Measurements from ENCODE around the gene CAPN3.

DNA sequence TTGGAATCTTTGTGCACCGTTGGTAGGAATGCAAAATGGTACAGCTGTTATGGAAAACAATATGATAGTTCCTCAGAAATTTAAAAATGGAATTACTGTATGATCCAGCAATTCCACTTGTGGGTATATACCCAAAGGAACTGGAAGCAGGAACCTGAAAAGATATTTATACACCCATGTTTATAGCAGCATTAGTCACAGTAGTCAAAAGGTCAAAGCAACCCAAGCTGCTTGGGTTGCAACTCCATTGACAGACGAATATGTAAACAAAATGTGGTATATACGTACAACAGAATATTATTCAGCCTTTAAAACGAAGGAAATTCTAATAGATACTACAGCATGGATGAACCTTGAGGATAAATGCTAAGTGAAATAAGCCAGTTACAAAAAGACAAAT, 35.0 kb upstream of the CAPN3 start:
- TF ChIP-seq, protein P1, sequence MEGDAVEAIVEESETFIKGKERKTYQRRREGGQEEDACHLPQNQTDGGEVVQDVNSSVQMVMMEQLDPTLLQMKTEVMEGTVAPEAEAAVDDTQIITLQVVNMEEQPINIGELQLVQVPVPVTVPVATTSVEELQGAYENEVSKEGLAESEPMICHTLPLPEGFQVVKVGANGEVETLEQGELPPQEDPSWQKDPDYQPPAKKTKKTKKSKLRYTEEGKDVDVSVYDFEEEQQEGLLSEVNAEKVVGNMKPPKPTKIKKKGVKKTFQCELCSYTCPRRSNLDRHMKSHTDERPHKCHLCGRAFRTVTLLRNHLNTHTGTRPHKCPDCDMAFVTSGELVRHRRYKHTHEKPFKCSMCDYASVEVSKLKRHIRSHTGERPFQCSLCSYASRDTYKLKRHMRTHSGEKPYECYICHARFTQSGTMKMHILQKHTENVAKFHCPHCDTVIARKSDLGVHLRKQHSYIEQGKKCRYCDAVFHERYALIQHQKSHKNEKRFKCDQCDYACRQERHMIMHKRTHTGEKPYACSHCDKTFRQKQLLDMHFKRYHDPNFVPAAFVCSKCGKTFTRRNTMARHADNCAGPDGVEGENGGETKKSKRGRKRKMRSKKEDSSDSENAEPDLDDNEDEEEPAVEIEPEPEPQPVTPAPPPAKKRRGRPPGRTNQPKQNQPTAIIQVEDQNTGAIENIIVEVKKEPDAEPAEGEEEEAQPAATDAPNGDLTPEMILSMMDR (conservative IDR thresholded peaks at IDR 0.05; ENCODE audit: low read length) = no peak
- no peak for TF ChIP-seq EZH2phosphoT487 (IDR thresholded peaks at IDR 0.05; ENCODE audit: borderline replicate concordance, low read depth, low read length)
